HepG2 (cell line): Measurements from ENCODE around the gene PRKN. TPM values are rescaled to one million over a fixed set of nuclear protein-coding genes. Genes with fewer than 3 reads are reported as not detected.

Experiments used
- ATAC-seq: fragments of 200-7000 bp; cut with Tn5 transposase; 3 replicates; pipeline ENCODE4 v1.9.1; 2020; ENCODE audit warnings: mild to moderate bottlenecking, moderate library complexity
- BruUV-seq: library from RNA; stranded (reverse); fragments of 400-500 nt; replicated peaks from 2 replicates; lab custom pipeline; 2021; lab: Mats Ljungman, UMichigan
- CTCF ChIA-PET: fragments of 300-600 bp; formaldehyde crosslinking; extraction: SDS; loops from one replicate; lab custom pipeline; 2021; ENCODE audit warnings: low total read pairs, inconsistent platforms, low intra/inter-chr PET ratio; lab: Yijun Ruan, JAX
- POLR2A ChIA-PET: fragments of 350-600 bp; sonication (Branson Sonifier 250); formaldehyde crosslinking; loops from one replicate; lab custom pipeline; 2020; ENCODE audit warnings: antibody characterized with exemption, inconsistent platforms; lab: Yijun Ruan, JAX
- DNase-seq: peaks from one replicate; pipeline ENCODE4 v3.0.0-alpha.2; 2015; ENCODE audit warnings: low spot score
- FAIRE-seq: peaks from 3 replicates; lab custom pipeline; 2011; peaks lifted over from hg19 to GRCh38; lab: Jason Lieb, UNC
- H2AFZ ChIP-seq: one replicate; pipeline ENCODE4 v1.6.1; 2011; ENCODE audit warnings: low read length, inconsistent platforms
- H3K27ac ChIP-seq: fragments of 300-600 bp; 3 replicates; pipeline ENCODE4 v1.8.0; 2011; ENCODE audit warnings: mixed run types, mild to moderate bottlenecking, mixed read lengths, low read length, inconsistent platforms; ENCODE audit not compliant: insufficient read depth; ENCODE audit errors: extremely low read length
- H3K27me3 ChIP-seq, 2 experiments: fragments of 200-600 bp in 1 of 2; 2 replicates in 1 of 2; 3 replicates in 1 of 2; pipeline versions ENCODE4 v1.6.0 to v1.8.0; 2011; ENCODE audit warnings: low read length in 2 of 2, mild to moderate bottlenecking in 2 of 2, moderate library complexity in 2 of 2, inconsistent platforms in 1 of 2; ENCODE audit not compliant: insufficient read depth in 2 of 2, control insufficient read depth in 1 of 2
- H3K36me3 ChIP-seq, 2 experiments: fragments of 200-600 bp in 1 of 2; replicated peaks in 1 of 2; 2 replicates in 1 of 2; 3 replicates in 1 of 2; pipeline versions ENCODE4 v1.5.1 to v1.8.0; 2011; ENCODE audit warnings: low read length in 2 of 2, inconsistent platforms in 1 of 2; ENCODE audit not compliant: insufficient read depth in 2 of 2, control insufficient read depth in 1 of 2
- H3K4me1 ChIP-seq: 2 replicates; pipeline ENCODE4 v1.5.1; 2012; ENCODE audit warnings: low read length, inconsistent platforms; ENCODE audit not compliant: insufficient read depth
- H3K4me2 ChIP-seq: 2 replicates; pipeline ENCODE4 v1.6.0; 2011; ENCODE audit warnings: low read depth, low read length, inconsistent platforms
- H3K4me3 ChIP-seq, 3 experiments: fragments of 200-600 bp in 1 of 3; sonication (generic), shearing (Covaris generic) in 1 of 3; replicated peaks in 1 of 3; 2 replicates each; pipeline ENCODE4 v1.5.1; 2011 to 2016; ENCODE audit warnings: low read length in 3 of 3, inconsistent platforms in 2 of 3, low read depth in 2 of 3, mild to moderate bottlenecking in 2 of 3, control low read depth in 1 of 3, mixed read lengths in 1 of 3; ENCODE audit not compliant: insufficient read depth in 1 of 3
- H3K79me2 ChIP-seq: one replicate; pipeline ENCODE4 v1.6.1; 2011; ENCODE audit warnings: low read length, inconsistent platforms; ENCODE audit not compliant: insufficient read depth
- H3K9ac ChIP-seq: 2 replicates; pipeline ENCODE4 v1.6.0; 2011; ENCODE audit warnings: mild to moderate bottlenecking, low read depth, low read length, inconsistent platforms; ENCODE audit not compliant: insufficient read depth
- H3K9me3 ChIP-seq: 2 replicates; pipeline ENCODE4 v1.5.1; 2012; ENCODE audit warnings: mild to moderate bottlenecking, low read length
- H4K20me1 ChIP-seq: 2 replicates; pipeline ENCODE4 v1.6.0; 2011; ENCODE audit warnings: inconsistent platforms, mild to moderate bottlenecking, low read length, moderate library complexity; ENCODE audit not compliant: insufficient read depth
- GATAD1 ChIP-seq: IDR thresholded peaks from 2 replicates; pipeline ENCODE4 v1.6.1; 2016; ENCODE audit warnings: missing genetic modification reagents, missing compliant biosample characterization
- IRX3 ChIP-seq: sonication (generic); formaldehyde crosslinking; IDR thresholded peaks from 2 replicates; pipeline ENCODE4 v1.8.1; 2023; ENCODE audit warnings: mild to moderate bottlenecking, low read depth, missing genetic modification reagents, borderline replicate concordance
- LCORL ChIP-seq, 2 experiments: fragments of 450-650 bp in 1 of 2; sonication (generic) in 1 of 2; formaldehyde crosslinking in 1 of 2; IDR thresholded peaks; 2 replicates each; pipeline versions ENCODE4 v1.5.0 to v1.6.1; 2017 to 2020; ENCODE audit warnings: antibody characterized with exemption in 1 of 2, missing genetic modification reagents in 1 of 2
- REXO4 ChIP-seq: sonication (generic); formaldehyde crosslinking; IDR thresholded peaks from 2 replicates; pipeline ENCODE4 v1.8.0; 2022; ENCODE audit warnings: missing genetic modification reagents, mild to moderate bottlenecking, borderline replicate concordance
- TEAD3 ChIP-seq: optimal IDR thresholded peaks from 2 replicates; pipeline ENCODE3; 2016; ENCODE audit warnings: borderline replicate concordance
- ZFP62 ChIP-seq: sonication (generic); formaldehyde crosslinking; IDR thresholded peaks from 2 replicates; pipeline ENCODE4 v1.4.0; 2020; ENCODE audit warnings: missing genetic modification reagents
- ZNF3 ChIP-seq: IDR thresholded peaks from 2 replicates; pipeline ENCODE4 v1.7.0; 2017; ENCODE audit warnings: inconsistent platforms
- ZNF530 ChIP-seq: sonication (generic); formaldehyde crosslinking; IDR thresholded peaks from 2 replicates; pipeline ENCODE4 v1.5.0; 2020; ENCODE audit warnings: low read depth, mild to moderate bottlenecking, missing genetic modification reagents
- ZNF589 ChIP-seq: sonication (generic); formaldehyde crosslinking; conservative IDR thresholded peaks from 2 replicates; pipeline ENCODE4 v1.8.0; 2022; ENCODE audit warnings: mild to moderate bottlenecking, moderate library complexity, missing genetic modification reagents
- in situ Hi-C: cut with HindIII; loops from 2 replicates; pipeline ENCODE4 v1.10.0; 2017; ENCODE audit warnings: low pct_unique_long_range_greater_than_20kb; ENCODE audit not compliant: extremely low pct_ligation_motif_present
- intact Hi-C: fragments of 100-400 bp; cut with micrococcal nuclease; formaldehyde crosslinking; loops from one replicate; pipeline ENCODE4 v1.10.0; 2022; ENCODE audit not compliant: unreplicated experiment
- polyA plus RNA-seq, 8 experiments: library from polyadenylated mRNA; depleted of rRNA in 3 of 8; stranded (reverse) in 7 of 8; unstranded in 1 of 8; fragments of >200 nt; fragmentation: Illumina TruSeq in 4 of 8; extraction: Trizol in 4 of 8; gene quantifications; 2 replicates each; pipeline versions ENCODE4 v1.2.1 to v1.2.3, GENCODE V29; 2011 to 2016; ENCODE audit warnings: low read depth in 4 of 8, missing spikeins in 1 of 8, mixed read lengths in 1 of 8; ENCODE audit not compliant: insufficient read depth in 1 of 8
- total RNA-seq, 5 experiments: library from RNA; depleted of rRNA; stranded (reverse); fragments of >200 nt; fragmentation: Illumina TruSeq; extraction: Trizol; gene quantifications; 2 replicates each; pipeline ENCODE4 v1.2.3, GENCODE V29; 2016; ENCODE audit warnings: low read depth in 1 of 5
- TF ChIP-seq, protein P1 (sequence below): sonication (generic); formaldehyde crosslinking; IDR thresholded peaks from 2 replicates; pipeline ENCODE4 v1.4.0; 2020; ENCODE audit warnings: mild to moderate bottlenecking, missing genetic modification reagents, borderline replicate concordance
- TF ChIP-seq, protein P2 (sequence below): sonication (generic); formaldehyde crosslinking; IDR thresholded peaks from 2 replicates; pipeline ENCODE4 v1.5.0; 2020; ENCODE audit warnings: mild to moderate bottlenecking, missing genetic modification reagents, borderline replicate concordance

Gene PRKN
- total and polyA plus RNA-seq, 2 of the 13 experiments (the other 11 are each of a cell fraction or from before 2014, with no cell fraction given): 0.31 to 0.44 TPM

DNA sequence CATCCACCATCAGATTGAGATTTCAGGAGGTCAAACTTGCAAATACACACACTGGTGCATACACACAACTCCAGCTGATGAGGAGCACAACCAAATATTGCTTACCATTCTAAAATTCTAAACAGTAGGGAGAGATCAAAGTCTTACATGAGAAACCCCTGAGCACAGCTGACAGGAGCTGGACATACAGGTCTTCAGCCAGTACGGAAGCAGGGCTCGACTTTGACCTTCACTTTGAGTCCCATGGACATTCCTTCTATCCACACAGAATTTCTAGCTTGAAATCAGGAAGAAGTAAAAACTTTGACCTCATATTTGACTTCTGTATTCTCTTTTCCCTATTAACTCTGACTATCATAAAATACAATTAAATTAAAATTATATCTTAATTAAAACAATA is 90.2 kb downstream of the PRKN start (continued):
- TF ChIP-seq, protein P1, sequence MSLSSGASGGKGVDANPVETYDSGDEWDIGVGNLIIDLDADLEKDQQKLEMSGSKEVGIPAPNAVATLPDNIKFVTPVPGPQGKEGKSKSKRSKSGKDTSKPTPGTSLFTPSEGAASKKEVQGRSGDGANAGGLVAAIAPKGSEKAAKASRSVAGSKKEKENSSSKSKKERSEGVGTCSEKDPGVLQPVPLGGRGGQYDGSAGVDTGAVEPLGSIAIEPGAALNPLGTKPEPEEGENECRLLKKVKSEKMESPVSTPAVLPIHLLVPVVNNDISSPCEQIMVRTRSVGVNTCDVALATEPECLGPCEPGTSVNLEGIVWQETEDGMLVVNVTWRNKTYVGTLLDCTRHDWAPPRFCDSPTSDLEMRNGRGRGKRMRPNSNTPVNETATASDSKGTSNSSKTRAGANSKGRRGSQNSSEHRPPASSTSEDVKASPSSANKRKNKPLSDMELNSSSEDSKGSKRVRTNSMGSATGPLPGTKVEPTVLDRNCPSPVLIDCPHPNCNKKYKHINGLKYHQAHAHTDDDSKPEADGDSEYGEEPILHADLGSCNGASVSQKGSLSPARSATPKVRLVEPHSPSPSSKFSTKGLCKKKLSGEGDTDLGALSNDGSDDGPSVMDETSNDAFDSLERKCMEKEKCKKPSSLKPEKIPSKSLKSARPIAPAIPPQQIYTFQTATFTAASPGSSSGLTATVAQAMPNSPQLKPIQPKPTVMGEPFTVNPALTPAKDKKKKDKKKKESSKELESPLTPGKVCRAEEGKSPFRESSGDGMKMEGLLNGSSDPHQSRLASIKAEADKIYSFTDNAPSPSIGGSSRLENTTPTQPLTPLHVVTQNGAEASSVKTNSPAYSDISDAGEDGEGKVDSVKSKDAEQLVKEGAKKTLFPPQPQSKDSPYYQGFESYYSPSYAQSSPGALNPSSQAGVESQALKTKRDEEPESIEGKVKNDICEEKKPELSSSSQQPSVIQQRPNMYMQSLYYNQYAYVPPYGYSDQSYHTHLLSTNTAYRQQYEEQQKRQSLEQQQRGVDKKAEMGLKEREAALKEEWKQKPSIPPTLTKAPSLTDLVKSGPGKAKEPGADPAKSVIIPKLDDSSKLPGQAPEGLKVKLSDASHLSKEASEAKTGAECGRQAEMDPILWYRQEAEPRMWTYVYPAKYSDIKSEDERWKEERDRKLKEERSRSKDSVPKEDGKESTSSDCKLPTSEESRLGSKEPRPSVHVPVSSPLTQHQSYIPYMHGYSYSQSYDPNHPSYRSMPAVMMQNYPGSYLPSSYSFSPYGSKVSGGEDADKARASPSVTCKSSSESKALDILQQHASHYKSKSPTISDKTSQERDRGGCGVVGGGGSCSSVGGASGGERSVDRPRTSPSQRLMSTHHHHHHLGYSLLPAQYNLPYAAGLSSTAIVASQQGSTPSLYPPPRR (CRISPR knock-in tag): no peak

DNA sequence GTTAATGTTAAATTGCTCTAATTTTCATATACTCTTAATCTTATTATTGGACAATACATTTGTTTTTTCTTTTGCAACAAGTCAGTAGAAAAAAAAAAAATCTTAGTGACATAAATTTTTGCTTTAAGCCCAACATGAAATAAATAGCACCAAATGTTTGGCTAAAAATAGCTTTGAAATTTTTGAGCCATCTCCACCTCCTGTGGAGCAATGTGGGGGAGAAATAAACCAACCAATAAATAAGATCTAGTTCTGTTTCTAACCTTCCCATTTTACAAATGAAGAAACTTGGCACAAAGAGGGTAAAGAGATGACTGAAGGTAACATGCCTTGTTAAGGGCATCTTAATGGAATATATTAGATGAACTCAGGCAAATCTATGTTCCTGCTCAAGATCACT is 91.4 kb downstream of the PRKN start:
- intact Hi-C loops (no loop called here), in situ Hi-C loops (no loop called here)
- no peak for DNase-seq
- ChIA-PET CTCF (no interaction called here), POLR2A (no interaction called here)
- Histone ChIP-seq H3K36me3 (no peaks in the 10 kb centered on the region), H3K9me3 (no peaks in the 10 kb centered on the region), H3K9ac (no peak overlapping the region), H3K4me3 (no peak overlapping the region), H3K27me3 (no peaks in the 10 kb centered on the region), H2AFZ (no peak overlapping the region), H3K4me1 (no peaks in the 10 kb centered on the region), H3K27ac (no peak overlapping the region), H4K20me1 (no peaks in the 10 kb centered on the region), H3K4me2 (no peak overlapping the region), H3K79me2 (no peaks in the 10 kb centered on the region)
- peak; percentile 12 for FAIRE-seq
- no TSS peak for BruUV-seq
- no peak for ATAC-seq
- TF ChIP-seq GATAD1: no peak
- TF ChIP-seq, protein P2, sequence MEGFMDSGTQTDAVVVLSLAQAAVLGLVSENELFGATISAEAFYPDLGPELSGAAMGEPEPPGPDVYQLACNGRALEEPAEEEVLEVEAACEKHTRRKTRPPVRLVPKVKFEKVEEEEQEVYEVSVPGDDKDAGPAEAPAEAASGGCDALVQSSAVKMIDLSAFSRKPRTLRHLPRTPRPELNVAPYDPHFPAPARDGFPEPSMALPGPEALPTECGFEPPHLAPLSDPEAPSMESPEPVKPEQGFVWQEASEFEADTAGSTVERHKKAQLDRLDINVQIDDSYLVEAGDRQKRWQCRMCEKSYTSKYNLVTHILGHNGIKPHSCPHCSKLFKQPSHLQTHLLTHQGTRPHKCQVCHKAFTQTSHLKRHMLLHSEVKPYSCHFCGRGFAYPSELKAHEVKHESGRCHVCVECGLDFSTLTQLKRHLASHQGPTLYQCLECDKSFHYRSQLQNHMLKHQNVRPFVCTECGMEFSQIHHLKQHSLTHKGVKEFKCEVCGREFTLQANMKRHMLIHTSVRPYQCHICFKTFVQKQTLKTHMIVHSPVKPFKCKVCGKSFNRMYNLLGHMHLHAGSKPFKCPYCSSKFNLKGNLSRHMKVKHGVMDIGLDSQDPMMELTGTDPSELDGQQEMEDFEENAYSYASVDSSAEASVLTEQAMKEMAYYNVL (CRISPR knock-in tag): no peak
- TF ChIP-seq TEAD3 (CRISPR knock-in tag): no peak
- TF ChIP-seq ZNF530 (CRISPR knock-in tag): no peak
- no peak for TF ChIP-seq ZNF589
- TF ChIP-seq LCORL (IDR thresholded peaks at IDR 0.05): no peak
- TF ChIP-seq LCORL (CRISPR knock-in tag; IDR thresholded peaks at IDR 0.05): no peak
- TF ChIP-seq ZFP62 (CRISPR knock-in tag): no peak
- no peak for TF ChIP-seq ZNF3 (CRISPR knock-in tag)
- TF ChIP-seq IRX3 (CRISPR knock-in tag): no peak
- no peak for TF ChIP-seq REXO4 (CRISPR knock-in tag)
